ENCODE measurements around the gene OIT3.
"Not testable (repeated sequence)": the region's sequence is repeated elsewhere in the genome, so short reads cannot be mapped to it uniquely, and the experiment has no call there.

The OIT3 gene

DNA sequence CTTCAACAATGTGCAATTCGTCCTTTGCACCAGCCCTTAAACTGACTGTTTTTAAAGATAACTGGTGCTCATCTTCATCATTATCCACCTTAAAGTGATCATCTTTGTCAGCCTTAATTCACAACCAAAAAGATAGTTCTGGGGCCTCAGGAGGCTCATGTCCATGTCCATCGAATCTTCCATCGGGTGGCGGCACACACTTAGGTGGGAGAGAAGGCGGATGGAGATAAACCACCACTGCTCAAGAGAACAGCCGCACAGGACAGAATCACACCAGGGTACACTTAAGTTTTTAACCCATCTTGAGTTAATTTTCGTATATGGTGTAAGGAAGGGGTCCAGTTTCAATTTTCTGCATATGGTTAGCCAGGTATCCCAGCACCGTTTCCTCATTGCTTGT lies 24.8 kb downstream of the OIT3 start:
- no peak overlapping the region for H3K4me3 ChIP-seq (ENCODE audit: low read depth, low read length)
- POLR2A ChIA-PET, result no interaction called here
- TF ChIP-seq, protein P1, sequence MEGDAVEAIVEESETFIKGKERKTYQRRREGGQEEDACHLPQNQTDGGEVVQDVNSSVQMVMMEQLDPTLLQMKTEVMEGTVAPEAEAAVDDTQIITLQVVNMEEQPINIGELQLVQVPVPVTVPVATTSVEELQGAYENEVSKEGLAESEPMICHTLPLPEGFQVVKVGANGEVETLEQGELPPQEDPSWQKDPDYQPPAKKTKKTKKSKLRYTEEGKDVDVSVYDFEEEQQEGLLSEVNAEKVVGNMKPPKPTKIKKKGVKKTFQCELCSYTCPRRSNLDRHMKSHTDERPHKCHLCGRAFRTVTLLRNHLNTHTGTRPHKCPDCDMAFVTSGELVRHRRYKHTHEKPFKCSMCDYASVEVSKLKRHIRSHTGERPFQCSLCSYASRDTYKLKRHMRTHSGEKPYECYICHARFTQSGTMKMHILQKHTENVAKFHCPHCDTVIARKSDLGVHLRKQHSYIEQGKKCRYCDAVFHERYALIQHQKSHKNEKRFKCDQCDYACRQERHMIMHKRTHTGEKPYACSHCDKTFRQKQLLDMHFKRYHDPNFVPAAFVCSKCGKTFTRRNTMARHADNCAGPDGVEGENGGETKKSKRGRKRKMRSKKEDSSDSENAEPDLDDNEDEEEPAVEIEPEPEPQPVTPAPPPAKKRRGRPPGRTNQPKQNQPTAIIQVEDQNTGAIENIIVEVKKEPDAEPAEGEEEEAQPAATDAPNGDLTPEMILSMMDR (IDR thresholded peaks at IDR 0.05; ENCODE audit: insufficient read depth, low read length, missing control alignments), result no peak
- no peak for DNase-seq (ENCODE audit: low read depth, low spot score)
- CTCF ChIA-PET, result no interaction called here

GRCh38 chr10:72921147-72921683 lies 27.7 kb downstream of the OIT3 start:
- POLR2A ChIA-PET; DNase-seq (ENCODE audit: low read depth, low spot score); H3K4me3 ChIP-seq (ENCODE audit: low read depth, low read length): not testable (repeated sequence)
- CTCF ChIA-PET, result interaction anchor here (1.0 kb wide), 1 partner anchor 45 kb away, joined by 3 read pairs; no protein-coding TSS in a partner anchor

DNA sequence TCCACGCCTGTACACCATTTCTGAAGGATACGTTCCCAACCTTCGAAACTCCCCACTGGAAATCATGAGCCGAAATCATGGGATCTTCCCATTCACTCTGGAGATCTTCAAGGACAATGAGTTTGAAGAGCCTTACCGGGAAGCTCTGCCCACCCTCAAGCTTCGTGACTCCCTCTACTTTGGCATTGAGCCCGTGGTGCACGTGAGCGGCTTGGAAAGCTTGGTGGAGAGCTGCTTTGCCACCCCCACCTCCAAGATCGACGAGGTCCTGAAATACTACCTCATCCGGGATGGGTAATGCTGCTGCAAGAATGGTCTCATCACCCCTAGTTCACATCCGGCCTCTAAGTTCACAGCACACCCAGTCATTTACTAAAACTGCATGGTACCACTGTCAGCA lies 30.8 kb downstream of the OIT3 start:
- DNase-seq (ENCODE audit: low read depth, low spot score), result no peak
- H3K4me3 ChIP-seq (ENCODE audit: low read depth, low read length), result no peak overlapping the region
- POLR2A ChIA-PET, result no interaction called here
- CTCF ChIA-PET, result no interaction called here
- TF ChIP-seq, protein P1 (IDR thresholded peaks at IDR 0.05; ENCODE audit: insufficient read depth, low read length, missing control alignments), result no peak

- ChIA-PET CTCF (no interaction called here), POLR2A (no interaction called here)
- no peak overlapping the region for H3K4me3 ChIP-seq (ENCODE audit: low read depth, low read length)
- no peak for DNase-seq (ENCODE audit: low read depth, low spot score)
- TF ChIP-seq, protein P1 (IDR thresholded peaks at IDR 0.05; ENCODE audit: insufficient read depth, low read length, missing control alignments), result no peak
Measured at GRCh38 chr10:72925951-72926465, 32.5 kb downstream of the OIT3 start.

- TF ChIP-seq, protein P1 (IDR thresholded peaks at IDR 0.05; ENCODE audit: insufficient read depth, low read length, missing control alignments), result no peak
- DNase-seq (ENCODE audit: low read depth, low spot score), result no peak
- CTCF ChIA-PET, result no interaction called here
- POLR2A ChIA-PET, result no interaction called here
- H3K4me3 ChIP-seq (ENCODE audit: low read depth, low read length), result no peak overlapping the region
Measured at GRCh38 chr10:72927485-72927884, 33.9 kb downstream of the OIT3 start.

- ChIA-PET POLR2A (no interaction called here), CTCF (no interaction called here)
- no peak for DNase-seq (ENCODE audit: low read depth, low spot score)
- H3K4me3 ChIP-seq (ENCODE audit: low read depth, low read length), result no peak overlapping the region
- TF ChIP-seq, protein P1 (IDR thresholded peaks at IDR 0.05; ENCODE audit: insufficient read depth, low read length, missing control alignments), result no peak
Measured at GRCh38 chr10:72928798-72929197, 35.3 kb downstream of the OIT3 start.

DNA sequence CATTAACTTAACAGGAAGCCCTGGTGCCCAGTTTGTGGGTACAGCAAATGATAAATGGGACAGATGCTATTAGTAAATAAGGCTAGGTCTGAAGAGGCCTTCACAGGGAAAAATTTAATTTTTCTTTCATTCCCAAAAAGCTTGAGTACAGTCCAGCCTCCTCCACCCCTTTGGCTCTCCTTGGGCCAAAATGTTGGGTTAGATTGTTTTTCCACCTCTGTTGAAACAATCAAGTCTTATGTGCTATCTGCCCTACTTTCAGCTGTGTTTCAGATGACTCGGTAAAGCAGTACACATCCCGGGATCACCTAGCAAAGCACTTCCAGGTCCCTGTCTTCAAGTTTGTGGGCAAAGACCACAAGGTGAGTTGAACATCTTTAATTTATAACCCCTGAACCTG lies 36.7 kb downstream of the OIT3 start:
- TF ChIP-seq, protein P1 (IDR thresholded peaks at IDR 0.05; ENCODE audit: insufficient read depth, low read length, missing control alignments), result no peak
- DNase-seq (ENCODE audit: low read depth, low spot score), result no peak
- CTCF ChIA-PET, result no interaction called here
- POLR2A ChIA-PET, result no interaction called here
- no peak overlapping the region for H3K4me3 ChIP-seq (ENCODE audit: low read depth, low read length)
